Fibroblast of mammary gland (primary cell): Measurements from ENCODE around the gene ROGDI.

Source experiments
- DNase-seq: peaks from one replicate; pipeline ENCODE4 v3.0.0-alpha.2; 2010; ENCODE audit warnings: low read depth
- H3K4me3 ChIP-seq: 2 replicates; pipeline ENCODE4 v1.5.1; 2011; ENCODE audit warnings: low read depth, mild to moderate bottlenecking, low read length, moderate library complexity; ENCODE audit not compliant: control insufficient read depth
- TF ChIP-seq, protein P1 (sequence below): conservative IDR thresholded peaks from 2 replicates; pipeline ENCODE4 v1.5.1; 2011; ENCODE audit warnings: low read depth, low read length, inconsistent platforms; ENCODE audit not compliant: control insufficient read depth, insufficient read depth

The ROGDI gene

DNA sequence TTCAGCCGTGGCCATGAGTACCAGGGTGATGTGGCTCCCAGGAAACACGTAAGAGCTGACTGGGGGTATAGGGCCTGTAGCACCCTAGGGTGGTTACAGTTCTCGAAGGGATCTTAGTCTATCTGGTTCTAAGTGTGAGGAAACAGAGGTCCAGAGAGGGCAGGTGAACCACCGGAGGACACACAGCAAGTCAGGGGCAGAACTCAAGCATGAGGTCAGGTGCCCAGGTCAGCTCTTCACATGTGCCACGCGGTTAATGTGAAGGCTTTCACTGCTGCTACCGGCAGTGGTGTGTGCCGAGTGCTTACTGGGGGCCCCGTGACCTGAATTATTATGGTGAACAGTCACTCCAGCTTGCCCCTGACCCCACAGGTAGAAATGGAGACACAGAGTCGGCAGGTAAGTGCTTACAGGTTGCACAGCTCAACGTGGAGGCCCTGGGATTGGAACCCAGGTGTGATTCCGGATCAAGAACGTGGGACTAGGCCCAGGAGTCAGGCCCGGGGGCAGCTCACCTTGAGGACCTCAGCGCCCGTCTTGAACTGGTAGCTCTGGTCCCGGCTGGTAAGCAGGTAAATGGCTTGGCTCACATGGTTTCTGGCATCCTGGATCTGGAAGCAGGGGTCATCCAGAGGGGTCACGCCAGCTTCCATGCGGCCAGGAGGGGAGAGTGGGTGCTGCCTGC, 3.1 kb downstream of the ROGDI start:
- TF ChIP-seq, protein P1, sequence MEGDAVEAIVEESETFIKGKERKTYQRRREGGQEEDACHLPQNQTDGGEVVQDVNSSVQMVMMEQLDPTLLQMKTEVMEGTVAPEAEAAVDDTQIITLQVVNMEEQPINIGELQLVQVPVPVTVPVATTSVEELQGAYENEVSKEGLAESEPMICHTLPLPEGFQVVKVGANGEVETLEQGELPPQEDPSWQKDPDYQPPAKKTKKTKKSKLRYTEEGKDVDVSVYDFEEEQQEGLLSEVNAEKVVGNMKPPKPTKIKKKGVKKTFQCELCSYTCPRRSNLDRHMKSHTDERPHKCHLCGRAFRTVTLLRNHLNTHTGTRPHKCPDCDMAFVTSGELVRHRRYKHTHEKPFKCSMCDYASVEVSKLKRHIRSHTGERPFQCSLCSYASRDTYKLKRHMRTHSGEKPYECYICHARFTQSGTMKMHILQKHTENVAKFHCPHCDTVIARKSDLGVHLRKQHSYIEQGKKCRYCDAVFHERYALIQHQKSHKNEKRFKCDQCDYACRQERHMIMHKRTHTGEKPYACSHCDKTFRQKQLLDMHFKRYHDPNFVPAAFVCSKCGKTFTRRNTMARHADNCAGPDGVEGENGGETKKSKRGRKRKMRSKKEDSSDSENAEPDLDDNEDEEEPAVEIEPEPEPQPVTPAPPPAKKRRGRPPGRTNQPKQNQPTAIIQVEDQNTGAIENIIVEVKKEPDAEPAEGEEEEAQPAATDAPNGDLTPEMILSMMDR: no peak
- H3K4me3 ChIP-seq: no peak overlapping the region
- DNase-seq: no peak

DNA sequence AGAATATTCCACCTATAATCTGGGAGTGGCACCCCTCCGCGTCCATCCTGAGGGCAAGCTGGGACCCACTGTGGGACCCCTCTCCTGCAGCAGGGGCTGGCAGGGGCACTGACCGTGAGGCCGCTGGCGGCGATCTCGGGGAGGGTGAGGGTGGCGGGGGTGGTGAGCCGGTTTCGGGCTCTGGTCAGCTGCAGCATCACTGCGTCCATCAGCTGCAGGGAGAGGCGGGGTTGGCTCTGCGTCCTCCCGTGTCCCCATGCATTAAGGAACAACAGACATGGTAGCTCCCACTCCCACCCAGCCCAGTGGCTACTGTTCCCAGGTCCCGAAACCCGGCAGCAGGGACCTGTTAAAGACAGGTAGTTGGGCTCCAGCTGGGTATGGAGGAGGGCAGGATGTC, 4.0 kb downstream of the ROGDI start:
- DNase-seq: no peak
- TF ChIP-seq, protein P1: no peak
- no peak overlapping the region for H3K4me3 ChIP-seq

DNA sequence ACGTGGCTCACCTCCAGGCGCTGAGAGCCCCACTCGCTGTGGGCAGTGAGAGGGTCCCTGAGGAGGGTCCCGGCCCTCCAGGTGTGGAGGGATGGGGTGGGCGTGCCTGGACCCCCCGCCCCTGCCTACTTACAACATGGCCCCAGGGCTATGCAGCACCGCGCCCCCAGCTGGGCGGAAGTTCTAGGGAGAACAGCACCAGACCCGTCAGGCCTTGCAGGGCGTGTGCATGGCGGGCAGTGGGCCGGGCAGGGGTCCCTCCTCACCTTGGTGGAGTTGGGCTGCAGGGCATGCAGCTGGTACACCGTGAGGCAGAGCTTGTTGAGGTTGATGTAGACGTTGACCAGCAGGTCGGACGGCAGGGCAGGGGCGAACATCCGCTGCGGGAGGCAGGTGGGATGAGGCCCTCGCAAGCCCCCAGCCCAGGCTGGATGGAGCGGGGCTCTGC, 4.6 kb downstream of the ROGDI start:
- DNase-seq: no peak
- H3K4me3 ChIP-seq: no peak overlapping the region
- TF ChIP-seq, protein P1: no peak

DNA sequence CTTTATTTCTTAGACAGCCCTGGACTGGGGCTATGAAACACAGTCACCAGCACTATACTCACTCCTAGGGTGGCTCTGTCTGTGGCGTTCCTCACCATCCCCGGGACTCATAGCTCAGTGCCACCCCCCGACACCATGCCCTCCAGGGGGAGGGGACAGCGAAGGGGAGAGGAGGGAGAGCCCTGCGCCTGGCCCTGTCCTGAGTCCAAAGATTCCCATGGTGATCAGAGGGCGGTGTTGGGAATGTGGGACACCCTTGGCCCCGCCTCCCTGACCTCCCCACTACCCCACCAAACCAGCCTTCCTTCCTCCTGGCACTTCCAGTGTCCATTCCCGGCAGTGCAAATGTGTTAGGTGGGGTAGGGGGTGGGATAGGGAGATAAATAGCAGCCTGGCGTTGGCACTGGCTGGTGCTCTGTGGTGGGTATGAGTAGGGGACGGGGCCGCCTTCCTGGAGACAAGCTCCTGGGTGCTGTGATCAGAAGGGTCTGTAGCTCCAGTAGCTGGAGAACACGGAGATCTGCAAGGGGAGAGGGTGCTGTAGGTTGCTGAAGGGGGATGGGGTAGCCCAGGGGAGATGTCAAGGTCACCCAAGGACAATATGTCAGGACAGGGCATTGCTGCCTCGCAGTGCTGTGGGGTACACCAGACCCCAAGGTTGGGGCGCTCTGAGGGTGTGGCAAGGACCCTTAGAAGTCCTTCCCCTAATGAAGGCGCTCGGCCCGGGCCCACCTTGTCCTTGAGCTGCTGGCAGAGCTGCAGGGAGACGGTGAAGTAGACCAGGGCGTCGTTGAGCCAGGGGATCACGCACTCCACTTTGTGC, 5.2 kb downstream of the ROGDI start:
- no peak for DNase-seq
- no peak overlapping the region for H3K4me3 ChIP-seq
- TF ChIP-seq, protein P1: no peak

DNA sequence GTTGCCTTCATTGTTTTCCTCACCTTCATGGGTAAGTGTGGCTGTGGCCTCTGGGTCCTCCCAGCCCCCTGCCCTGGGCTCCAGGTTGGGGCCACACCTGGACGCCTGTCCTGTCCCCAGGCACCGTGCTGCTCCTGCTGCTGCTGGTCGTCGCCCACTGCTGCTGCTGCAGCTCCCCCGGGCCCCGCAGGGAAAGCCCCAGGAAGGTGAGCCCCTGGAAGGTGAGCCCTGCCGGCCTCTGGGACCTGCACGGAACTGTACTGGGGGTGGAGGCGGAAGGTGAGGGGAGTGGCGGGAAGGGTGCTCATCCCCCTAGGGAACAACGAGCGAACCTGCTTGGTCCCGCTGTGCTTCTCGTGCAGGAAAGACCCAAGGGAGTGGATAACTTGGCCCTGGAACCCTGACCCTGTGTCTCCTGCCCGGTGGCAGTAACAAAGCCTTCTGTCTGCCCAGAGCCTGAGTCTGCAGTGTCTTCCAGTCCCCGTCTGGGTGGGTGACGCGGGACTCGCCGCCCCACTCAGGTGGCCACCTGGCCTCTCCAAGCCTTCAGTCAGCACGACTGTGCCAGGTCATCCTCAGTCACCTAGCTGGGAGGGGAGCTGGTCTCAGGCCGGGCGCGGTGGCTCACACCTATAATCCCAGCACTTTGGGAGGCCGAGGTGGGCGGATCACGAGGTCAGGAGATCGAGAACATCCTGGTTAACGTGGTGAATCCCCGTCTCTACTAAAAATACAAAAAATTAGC, 6.4 kb downstream of the ROGDI start:
- DNase-seq: no peak
- no peak overlapping the region for H3K4me3 ChIP-seq
- TF ChIP-seq, protein P1: no peak

DNA sequence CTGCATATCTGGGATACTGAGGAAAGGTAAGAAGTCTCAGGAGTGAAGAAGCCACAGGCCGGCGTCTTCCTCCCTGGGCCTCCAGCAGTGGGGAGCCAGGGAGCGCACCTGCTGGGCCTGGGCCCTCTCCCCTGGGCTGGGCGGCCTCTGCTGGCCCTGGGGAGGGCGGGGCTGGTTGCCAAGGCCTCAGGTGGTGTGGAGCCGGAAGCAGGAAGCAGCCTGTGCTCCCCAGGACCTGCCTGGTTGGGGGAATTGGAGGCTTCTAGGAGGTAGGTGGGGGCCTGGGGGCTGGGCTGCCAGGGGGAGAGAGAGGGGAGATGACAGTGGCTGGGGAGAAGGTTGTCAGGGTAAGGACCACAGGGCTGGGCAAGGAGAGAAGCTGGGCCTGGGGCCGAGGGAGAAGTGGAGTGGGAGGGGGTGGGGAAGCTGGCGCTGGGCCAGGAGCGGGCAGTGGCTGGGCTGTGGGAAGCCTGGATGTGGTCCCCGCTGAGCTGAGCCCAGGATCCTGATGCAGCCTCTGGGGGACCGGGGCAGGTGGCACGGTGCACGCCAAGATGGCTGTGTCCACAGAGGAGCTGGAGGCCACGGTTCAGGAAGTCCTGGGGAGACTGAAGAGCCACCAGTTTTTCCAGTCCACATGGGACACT, 7.1 kb downstream of the ROGDI start, which contains the start of gene SMIM22:
SMIM22 (plus strand) TSS at position 189 of the 647 bp plus-strand sequence; CDS start at position 555, 366 bp downstream.
- no peak within 1 kb of the TSS for H3K4me3 ChIP-seq
- TF ChIP-seq, protein P1: no peak

More for the DNA sequence above, 7.1 kb downstream of the ROGDI start, which contains the start of gene SMIM22:
- DNase-seq: no peak
